SK-N-SH treated with all-trans-retinoic acid at 6 μM for 48 hours (cell line): ENCODE results near the gene PGS1.

Experiments
- ARNTL ChIP-seq: fragments of 450-650 bp; formaldehyde crosslinking; IDR thresholded peaks from 2 replicates; pipeline ENCODE4 v1.5.0; 2020; ENCODE audit warnings: low read depth, mild to moderate bottlenecking, moderate library complexity, borderline replicate concordance
- PATZ1 ChIP-seq: fragments of 250-450 bp; sonication (Bioruptor Pico); IDR thresholded peaks from 2 replicates; pipeline ENCODE4 v1.8.0; 2020; ENCODE audit warnings: mild to moderate bottlenecking, moderate library complexity, borderline replicate concordance
- RARB ChIP-seq: fragments of 250-450 bp; sonication (Bioruptor Pico); IDR thresholded peaks from 2 replicates; pipeline ENCODE4 v1.8.0; 2021; ENCODE audit warnings: mild to moderate bottlenecking, moderate library complexity
- TOX ChIP-seq: fragments of 250-450 bp; sonication (Bioruptor Pico); IDR thresholded peaks from 2 replicates; pipeline ENCODE4 v1.8.0; 2021; ENCODE audit warnings: mild to moderate bottlenecking, moderate library complexity, borderline replicate concordance

GRCh38 chr17:78368348-78368747 is 10.1 kb upstream of the PGS1 start:
- no peak for TF ChIP-seq ARNTL
- TF ChIP-seq PATZ1 (CRISPR knock-in tag), result no peak
- no peak for TF ChIP-seq RARB (CRISPR knock-in tag)
- no peak for TF ChIP-seq TOX
